Kasumi-1 (cell line): ENCODE data around the gene RIPPLY3.

Experiments used
- DNase-seq, 2 experiments: peaks; one replicate each; lab custom pipeline; 2025; lab: John Stamatoyannopoulos, UW

The RIPPLY3 gene

GRCh38 chr21:37061926-37062592, 55.6 kb downstream of the RIPPLY3 start:
- no peak for DNase-seq

DNA sequence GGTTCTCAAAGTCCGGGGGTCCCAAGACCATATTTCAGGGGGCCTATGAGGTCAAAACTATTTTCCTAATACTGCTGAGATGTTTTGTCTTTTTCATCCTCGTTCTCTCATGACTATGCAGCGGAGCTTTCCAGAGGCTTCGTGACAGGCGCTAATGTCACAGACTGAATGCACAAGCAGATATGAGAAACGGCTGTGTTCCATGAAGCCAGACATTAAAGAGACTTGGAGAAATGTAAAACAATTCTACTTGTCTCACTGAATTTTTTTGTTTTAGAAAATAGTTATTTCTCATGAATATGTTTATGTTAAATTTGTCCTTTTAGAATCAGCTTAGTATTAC, 56.1 kb downstream of the RIPPLY3 start:
- DNase-seq: no peak

DNA sequence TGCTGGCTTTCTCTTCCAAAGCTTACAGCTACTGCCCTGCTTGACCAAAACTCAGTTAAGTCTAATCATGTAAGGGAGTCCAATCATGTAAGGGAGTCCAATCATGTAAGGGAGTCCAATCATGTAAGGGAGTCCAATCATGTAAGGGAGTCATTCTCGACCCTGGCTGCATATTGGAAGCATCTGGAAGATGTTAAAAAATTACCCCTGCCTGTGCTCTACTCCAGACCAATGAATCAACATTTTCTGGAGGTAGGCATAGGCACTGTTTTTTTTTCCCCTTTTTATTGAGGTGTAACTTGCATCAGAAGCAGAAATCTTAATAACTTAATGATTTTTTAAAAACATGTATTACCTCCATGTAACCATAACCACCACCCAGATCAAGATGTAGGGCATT, 56.9 kb downstream of the RIPPLY3 start:
- no peak for DNase-seq

- no peak for DNase-seq
Observed at GRCh38 chr21:37064841-37065240, 58.3 kb downstream of the RIPPLY3 start.

GRCh38 chr21:37065561-37066177, 59.2 kb downstream of the RIPPLY3 start:
- no peak for DNase-seq
